ENCODE measurements around the gene CNOT1. TPM values are rescaled to one million over a fixed set of nuclear protein-coding genes. Genes with fewer than 3 reads are reported as not detected.

The CNOT1 gene
- 100 to 1,000 TPM in 1 of 4 donors, 10 to 100 TPM in 3; 70.9 to 112 (median 90.0) TPM for total RNA-seq
- 10 to 100 TPM; 57.6 to 90.4 (median 75.8) TPM for polyA plus RNA-seq
- long read RNA-seq, donor 1, partial matches to known transcripts, result 4 of 6 reads
- long read RNA-seq, donor 1, other reads (novel, unspliced or antisense), result 2 of 6 reads
- long read RNA-seq, donor 2, full-length matches to known transcripts, result 3 of 13 reads
- long read RNA-seq, donor 2, partial matches to known transcripts, result 5 of 13 reads
- long read RNA-seq, donor 2, other reads (novel, unspliced or antisense), result 5 of 13 reads

DNA sequence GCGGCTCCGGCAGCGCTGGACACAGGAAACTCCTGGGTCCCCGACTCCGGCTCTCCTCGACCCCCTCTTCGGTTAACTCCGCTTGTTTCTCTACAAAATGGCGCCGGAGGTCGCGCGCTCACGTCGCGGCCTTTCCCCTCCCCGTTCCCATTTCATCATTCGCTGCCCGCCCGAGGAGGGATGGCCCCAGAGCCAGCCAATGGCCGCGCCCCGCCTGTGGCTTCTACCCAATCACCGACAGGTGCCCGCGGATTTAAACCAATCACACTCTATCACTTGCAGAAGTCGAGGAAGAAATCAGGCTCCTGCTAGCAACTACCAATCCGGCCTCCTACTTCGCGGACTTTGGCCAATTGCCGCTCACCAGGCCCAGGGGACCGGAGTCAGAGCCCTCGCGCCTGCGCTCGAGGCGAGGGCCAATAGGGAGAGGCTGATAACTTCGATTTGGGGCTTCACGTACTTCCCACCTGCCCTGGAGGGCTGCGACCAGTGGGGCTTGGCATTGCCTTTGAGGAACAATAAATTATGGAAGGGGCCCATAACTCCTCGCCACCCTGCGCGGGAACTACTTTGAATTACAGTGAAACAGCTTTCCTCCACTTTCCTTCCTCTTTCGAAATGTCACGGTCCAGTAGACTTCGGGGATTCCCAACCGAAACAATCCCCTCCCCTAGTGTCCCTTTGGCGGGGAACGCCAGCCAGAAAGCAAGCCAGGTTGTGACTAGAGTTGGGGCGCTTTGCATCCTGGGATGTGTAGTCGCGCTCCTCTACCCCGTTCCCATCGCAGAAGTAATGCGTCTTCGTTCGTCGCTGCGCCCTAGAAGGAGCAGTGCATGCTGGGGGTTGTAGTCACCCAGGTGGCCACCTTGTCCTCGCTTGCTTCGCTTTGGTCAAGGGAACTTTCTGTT is at the start of gene CNOT1:
TSS of gene CNOT1 (minus strand) at position 94 of the 908 bp plus-strand sequence. CDS start 30,489 bp downstream, outside the sequence.
- TF ChIP-seq, protein P1, sequence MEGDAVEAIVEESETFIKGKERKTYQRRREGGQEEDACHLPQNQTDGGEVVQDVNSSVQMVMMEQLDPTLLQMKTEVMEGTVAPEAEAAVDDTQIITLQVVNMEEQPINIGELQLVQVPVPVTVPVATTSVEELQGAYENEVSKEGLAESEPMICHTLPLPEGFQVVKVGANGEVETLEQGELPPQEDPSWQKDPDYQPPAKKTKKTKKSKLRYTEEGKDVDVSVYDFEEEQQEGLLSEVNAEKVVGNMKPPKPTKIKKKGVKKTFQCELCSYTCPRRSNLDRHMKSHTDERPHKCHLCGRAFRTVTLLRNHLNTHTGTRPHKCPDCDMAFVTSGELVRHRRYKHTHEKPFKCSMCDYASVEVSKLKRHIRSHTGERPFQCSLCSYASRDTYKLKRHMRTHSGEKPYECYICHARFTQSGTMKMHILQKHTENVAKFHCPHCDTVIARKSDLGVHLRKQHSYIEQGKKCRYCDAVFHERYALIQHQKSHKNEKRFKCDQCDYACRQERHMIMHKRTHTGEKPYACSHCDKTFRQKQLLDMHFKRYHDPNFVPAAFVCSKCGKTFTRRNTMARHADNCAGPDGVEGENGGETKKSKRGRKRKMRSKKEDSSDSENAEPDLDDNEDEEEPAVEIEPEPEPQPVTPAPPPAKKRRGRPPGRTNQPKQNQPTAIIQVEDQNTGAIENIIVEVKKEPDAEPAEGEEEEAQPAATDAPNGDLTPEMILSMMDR (IDR thresholded peaks at IDR 0.05), result no peak
- Histone ChIP-seq H3K4me1 (peaks cover 24% of the 10 kb centered on the region), H3K27ac (peak within 1 kb of the TSS; percentile 98), H3K9me3 (no peaks in the 10 kb centered on the region), H3K4me3 (peak within 1 kb of the TSS; percentile 96), H3K27me3 (ENCODE audit: insufficient read depth in 3 of 3, low read length in 2 of 3) (no peaks in the 10 kb centered on the region), H3K36me3 (ENCODE audit: insufficient read depth in 1 of 2, low read depth in 1 of 2) (peaks cover 0 to 5% of the 10 kb centered on the region in 2 donors)
- 0% methylated on average over 61 of the region's 61 CpGs for WGBS, 3 donors
- DNase-seq (peak; percentile 98 to 99), ATAC-seq (peak; percentile 91 to 96 (median 93))
- intact Hi-C loops (cut with DNase I), result loop anchor here in 1 of 2 donors (5.0 kb wide), 1 partner anchor 113 kb away; the partner anchor contains the start of gene SETD6

DNA sequence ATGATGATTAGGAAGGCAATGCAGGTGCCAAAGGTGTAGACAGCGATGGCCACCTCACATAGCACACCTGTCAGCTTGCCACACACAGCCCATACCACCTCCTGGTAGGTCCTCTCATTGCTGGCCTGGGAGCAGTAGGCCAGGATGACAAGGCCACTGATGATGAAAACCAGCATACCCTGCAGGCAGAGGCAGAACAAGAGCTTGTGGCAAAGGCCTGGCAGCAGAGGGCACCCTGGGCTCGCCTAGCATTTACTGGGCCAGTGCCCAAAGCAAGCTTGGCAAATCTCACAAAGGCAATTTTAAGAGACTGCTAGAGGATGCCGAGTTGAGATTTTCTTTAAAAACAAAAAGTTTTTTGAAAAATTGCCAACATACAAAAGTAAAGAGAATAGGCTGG is 49.1 kb upstream of the CNOT1 start:
- peak; percentile 65 to 84 (median 80) for ATAC-seq
- peaks cover 0 to 64% of the 10 kb centered on the region in 2 donors for H3K36me3 ChIP-seq (ENCODE audit: insufficient read depth in 1 of 2, low read depth in 1 of 2)
- H3K27me3 ChIP-seq (ENCODE audit: insufficient read depth in 3 of 3, low read length in 2 of 3), result no peaks in the 10 kb centered on the region
- peak; percentile 39 to 67 for DNase-seq
- no peak overlapping the region for H3K27ac ChIP-seq
- peaks cover 8% of the 10 kb centered on the region for H3K4me1 ChIP-seq
- H3K9me3 ChIP-seq, result no peaks in the 10 kb centered on the region
- WGBS, 3 donors, result 53 to 71% (median 54%) methylated on average over 3 of the region's 3 CpGs
- H3K4me3 ChIP-seq, result no peak overlapping the region
- intact Hi-C loops (cut with DNase I), result loop anchor here in 1 of 2 donors (2.0 kb wide), 1 partner anchor 78 kb away; no protein-coding TSS in a partner anchor
- TF ChIP-seq, protein P1 (IDR thresholded peaks at IDR 0.05), result peak; percentile 41

DNA sequence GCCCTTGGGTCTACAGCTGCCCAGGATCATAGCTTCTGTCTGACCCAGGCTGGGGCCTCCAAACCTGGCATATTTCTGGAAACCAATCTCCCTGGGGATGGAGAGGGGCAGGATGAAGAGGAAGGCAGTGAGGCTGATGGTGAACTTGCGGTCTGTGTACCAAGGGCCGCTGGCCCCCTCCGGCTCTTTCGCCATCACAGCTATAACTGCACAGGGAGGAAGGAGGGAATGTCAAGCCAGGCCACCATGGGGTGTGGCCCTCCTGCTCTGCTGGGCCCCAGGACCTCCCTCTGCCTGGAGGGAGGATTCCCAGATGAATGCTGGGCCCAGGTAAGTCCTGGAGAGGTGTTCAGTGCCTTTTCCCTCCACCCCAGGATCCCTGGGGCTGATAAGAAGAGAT is 48.6 kb upstream of the CNOT1 start:
- intact Hi-C loops (cut with DNase I), result loop anchor here in 1 of 2 donors (2.0 kb wide), 1 partner anchor 79 kb away; no protein-coding TSS in a partner anchor
- 98 to 100% (median 100%) methylated on average over 4 of the region's 4 CpGs for WGBS, 3 donors
- peaks cover 0 to 69% of the 10 kb centered on the region in 2 donors for H3K36me3 ChIP-seq (ENCODE audit: insufficient read depth in 1 of 2, low read depth in 1 of 2)
- no peak overlapping the region for H3K27ac ChIP-seq
- DNase-seq (no peak), ATAC-seq (no peak)
- H3K9me3 ChIP-seq, result no peaks in the 10 kb centered on the region
- H3K27me3 ChIP-seq (ENCODE audit: insufficient read depth in 3 of 3, low read length in 2 of 3), result no peaks in the 10 kb centered on the region
- TF ChIP-seq, protein P1 (IDR thresholded peaks at IDR 0.05), result no peak
- H3K4me3 ChIP-seq, result no peak overlapping the region
- peaks cover 4% of the 10 kb centered on the region for H3K4me1 ChIP-seq

DNA sequence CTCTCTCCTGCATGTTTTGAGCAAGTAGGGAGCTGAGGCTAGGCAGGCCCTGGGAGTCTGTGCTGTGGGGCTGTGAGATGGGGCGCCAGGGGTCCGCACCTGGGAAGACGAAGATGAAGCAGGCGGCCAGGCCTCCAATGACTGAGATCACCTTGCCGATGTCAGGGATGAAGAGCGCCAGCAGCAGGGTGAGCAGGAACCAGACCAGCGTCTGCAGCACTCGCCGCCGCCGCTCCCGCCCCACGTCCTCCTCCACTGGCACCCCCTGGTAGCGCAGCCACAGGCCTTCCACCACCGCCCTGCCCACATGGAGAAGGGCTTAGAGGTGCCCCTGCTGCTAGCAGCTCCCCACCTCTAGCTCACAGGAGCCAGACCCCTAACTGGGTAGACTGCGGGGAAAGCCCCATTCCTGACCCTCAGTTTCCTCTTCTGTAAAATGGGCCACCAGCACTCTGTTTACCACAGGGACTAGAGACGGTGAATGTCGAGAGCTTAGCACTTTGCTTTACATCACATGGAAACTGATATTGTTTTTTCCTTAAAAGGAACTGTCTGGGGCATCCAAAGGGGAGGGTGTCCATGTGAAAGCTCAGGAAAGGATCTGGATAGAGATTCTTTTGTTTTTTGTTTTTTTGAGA is 41.4 kb upstream of the CNOT1 start:
- WGBS, 3 donors, result 94 to 96% (median 94%) methylated on average over 14 to 18 of the region's 18 CpGs
- intact Hi-C loops (cut with DNase I), result no loop called here
- H3K9me3 ChIP-seq, result no peaks in the 10 kb centered on the region
- no peak overlapping the region for H3K27ac ChIP-seq
- peaks cover 6 to 92% of the 10 kb centered on the region in 2 donors for H3K36me3 ChIP-seq (ENCODE audit: insufficient read depth in 1 of 2, low read depth in 1 of 2)
- no peak overlapping the region for H3K4me3 ChIP-seq
- TF ChIP-seq, protein P1 (IDR thresholded peaks at IDR 0.05), result no peak
- H3K4me1 ChIP-seq, result no peaks in the 10 kb centered on the region
- DNase-seq (no peak), ATAC-seq (no peak)
- H3K27me3 ChIP-seq (ENCODE audit: insufficient read depth in 3 of 3, low read length in 2 of 3), result no peaks in the 10 kb centered on the region

Data from psoas muscle (tissue), 8 donors.